ENCODE results near the gene GRK1.

Gene GRK1

DNA sequence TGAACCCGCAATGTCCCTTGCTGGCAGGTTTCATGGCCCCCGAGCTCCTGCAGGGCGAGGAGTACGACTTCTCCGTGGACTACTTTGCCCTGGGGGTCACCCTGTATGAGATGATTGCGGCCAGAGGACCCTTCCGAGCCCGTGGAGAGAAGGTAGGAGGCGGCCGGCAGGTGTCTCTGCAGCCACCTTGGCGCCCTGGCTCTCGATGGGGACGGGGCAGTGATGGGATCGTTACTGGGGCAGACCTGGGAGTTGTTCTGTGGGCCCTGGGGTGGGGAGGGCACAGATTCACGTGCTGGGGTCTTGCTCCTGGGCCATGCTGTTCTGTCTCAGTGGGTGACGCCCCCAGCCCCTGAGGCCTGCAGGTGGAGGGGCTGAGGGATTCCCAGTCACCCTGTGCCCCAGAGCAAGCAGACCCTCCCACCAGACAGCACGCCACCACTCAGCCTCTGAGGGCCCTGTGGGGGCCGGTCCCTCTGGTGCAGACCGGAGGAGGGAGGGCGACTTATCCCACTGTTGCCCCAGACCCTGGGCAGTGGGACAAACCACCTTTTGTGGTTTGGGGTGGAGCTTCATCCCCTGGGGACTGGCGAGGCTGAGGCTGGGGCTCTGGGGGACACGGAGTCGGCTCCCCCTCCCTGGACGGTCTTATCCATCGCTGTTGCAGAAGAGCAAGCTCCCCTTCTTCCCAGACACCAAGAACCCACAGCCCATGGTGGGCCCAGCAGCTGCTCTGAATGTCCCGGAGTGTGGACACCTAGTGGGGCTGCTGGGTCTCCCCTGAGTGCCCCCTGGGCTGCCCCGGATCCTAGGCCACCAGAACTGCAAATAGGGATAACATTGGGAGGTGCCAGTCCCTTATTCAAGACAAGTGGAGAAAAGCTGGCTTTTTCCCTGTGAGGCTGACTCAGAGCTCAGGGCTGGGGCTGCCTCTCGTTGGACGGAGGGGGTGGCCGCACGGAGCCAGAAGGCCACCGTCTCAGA is 64.5 kb downstream of the GRK1 start:
- no peak for DNase-seq

GRCh38 chr13:113732176-113732960 is 65.3 kb downstream of the GRK1 start:
- no peak for DNase-seq

GRCh38 chr13:113732961-113733950 is 66.2 kb downstream of the GRK1 start:
- no peak for DNase-seq

- no peak for DNase-seq
Measured at GRCh38 chr13:113734099-113734825, 67.2 kb downstream of the GRK1 start.

DNA sequence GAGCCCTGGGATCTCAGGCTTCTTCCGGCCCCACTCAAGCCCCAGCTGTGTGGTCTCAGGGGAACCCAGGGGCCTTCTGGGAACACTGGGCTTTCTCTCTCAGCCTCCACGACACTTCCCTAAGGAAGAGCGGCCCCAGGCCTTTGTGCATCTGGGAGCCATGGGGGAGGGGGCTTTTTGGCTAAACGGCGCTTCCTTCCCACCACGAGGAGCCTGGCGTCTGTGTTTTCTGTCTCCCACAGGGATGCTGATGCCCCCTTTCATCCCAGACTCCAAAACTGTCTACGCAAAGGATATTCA is 67.8 kb downstream of the GRK1 start:
- no peak for DNase-seq

GRCh38 chr13:113735194-113735593 is 68.2 kb downstream of the GRK1 start:
- no peak for DNase-seq

- no peak for DNase-seq
Measured at GRCh38 chr13:113735750-113736149, 68.7 kb downstream of the GRK1 start.

- DNase-seq: no peak
Measured at GRCh38 chr13:113736258-113736731, 69.3 kb downstream of the GRK1 start.

DNA sequence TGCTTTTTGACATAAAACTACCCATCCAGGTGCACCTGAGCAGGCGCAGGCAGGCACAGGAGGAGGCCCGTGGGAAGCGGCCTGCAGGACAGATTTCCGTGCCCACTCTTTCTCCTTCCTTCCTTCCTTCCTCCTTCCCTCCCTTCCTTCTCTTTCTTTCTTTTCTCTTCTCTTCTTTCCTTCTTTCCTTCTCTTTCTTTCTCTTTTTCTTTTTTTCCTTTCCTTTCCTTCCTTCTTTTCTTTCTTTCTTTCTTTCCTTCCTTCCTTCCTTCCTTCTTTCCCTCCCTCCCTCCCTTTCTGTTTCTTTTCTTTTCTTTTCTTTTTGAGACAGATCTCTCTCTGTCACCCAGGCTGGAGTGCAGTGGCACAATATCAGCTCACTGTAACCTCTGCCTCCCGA is 70.8 kb downstream of the GRK1 start:
- no peak for DNase-seq

DNA sequence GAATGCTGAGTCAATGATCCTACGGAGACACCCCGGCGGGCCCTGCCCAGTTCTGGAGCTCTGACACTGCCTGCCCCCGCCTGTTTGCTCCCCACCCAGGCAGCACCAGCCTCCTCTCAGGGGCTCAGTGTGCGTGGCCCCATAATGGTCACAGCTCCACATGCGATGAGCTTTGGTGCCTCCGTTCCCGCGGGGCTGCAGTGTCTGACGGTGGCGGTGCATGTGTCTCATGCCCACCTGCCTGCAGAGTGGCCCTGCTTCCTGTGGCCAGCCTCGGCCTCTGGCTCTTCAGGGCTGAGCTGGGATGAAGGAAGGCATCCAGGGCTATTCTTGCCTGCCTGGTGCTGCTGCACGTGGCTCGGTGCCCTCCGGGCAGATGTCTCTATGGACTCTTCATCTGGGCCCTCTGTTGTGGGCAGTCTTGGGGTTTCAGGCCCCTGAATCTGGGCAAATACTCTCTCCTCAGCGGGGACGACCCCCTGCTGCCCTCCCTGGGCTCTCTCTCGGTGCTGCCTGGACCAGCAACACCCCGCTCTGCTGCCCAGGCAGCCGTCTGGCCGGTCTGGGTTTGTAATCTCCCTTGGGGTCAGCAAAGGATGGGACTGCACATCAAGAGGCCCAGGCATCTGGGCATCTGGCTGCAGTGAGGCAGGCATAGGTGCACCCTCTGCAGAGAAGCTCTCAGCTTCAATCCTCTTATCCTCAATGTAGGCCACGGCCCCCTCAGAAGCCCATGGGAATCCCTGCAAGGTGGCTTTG is 72.7 kb downstream of the GRK1 start:
- no peak for DNase-seq

- DNase-seq: no peak
Measured at GRCh38 chr13:113740286-113740556, 73.2 kb downstream of the GRK1 start.

DNA sequence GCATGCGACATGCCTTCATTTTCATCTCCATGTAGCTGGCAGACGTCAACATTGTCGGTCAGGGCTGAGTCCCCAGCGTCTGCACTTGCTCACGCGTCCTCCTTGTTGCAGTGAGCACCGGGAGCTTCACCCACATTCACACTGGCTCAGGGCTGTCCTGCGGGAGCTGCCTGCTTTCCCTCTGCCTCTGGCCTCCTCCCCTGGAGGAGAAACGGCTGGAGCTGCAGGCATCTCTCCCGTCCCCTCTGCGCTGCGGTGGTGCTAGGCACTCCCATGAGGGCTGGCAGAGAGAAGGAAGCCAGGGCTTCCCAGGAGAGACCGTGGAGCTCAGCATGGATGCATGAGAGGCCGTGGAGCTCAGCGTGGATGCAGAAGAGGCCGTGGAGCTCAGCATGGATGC is 73.6 kb downstream of the GRK1 start:
- no peak for DNase-seq

DNA sequence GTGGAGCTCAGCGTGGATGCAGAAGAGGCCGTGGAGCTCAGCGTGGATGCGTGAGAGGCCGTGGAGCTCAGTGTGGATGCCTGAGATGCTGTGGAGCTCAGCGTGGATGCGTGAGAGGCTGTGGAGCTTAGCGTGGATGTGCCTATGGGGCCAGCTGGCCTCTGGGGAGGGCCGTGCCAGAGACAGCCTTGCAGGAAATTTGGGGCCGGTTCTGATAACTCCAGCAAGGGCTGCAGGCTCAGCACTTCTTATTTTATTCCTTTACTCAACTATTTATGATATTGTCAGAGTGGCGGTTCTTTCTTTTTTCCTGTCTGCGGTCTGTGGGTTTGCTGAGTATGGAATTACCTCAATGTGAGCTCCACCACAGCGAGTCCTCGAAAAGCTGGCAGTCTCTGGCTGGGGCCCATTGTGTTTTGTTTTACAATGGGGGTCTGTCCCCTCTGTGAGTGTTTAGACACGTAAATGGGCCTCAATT is 74.2 kb downstream of the GRK1 start:
- DNase-seq: no peak

DNA sequence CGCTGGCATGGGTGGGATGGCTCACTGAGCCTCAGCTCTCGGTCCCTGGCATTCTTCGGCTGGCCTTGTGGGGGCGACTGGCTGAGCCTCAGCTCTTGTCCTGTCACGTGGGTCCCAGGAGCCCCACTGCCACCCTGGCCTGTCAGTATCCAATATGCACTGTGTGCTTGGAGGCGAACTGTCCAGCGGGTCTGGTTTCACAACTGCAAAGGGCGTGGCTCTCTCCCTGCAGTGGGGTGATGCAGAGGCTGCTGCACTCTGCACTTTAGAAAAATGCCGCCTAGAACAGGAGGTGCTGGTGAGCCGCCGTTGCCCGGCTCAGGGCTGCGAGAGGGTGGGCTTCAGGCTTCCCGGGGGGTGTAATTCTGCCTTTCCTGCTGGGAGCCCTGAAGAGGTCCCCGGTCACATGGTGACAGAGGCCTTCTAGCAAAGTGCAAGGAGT is 75.0 kb downstream of the GRK1 start:
- DNase-seq: no peak

DNA sequence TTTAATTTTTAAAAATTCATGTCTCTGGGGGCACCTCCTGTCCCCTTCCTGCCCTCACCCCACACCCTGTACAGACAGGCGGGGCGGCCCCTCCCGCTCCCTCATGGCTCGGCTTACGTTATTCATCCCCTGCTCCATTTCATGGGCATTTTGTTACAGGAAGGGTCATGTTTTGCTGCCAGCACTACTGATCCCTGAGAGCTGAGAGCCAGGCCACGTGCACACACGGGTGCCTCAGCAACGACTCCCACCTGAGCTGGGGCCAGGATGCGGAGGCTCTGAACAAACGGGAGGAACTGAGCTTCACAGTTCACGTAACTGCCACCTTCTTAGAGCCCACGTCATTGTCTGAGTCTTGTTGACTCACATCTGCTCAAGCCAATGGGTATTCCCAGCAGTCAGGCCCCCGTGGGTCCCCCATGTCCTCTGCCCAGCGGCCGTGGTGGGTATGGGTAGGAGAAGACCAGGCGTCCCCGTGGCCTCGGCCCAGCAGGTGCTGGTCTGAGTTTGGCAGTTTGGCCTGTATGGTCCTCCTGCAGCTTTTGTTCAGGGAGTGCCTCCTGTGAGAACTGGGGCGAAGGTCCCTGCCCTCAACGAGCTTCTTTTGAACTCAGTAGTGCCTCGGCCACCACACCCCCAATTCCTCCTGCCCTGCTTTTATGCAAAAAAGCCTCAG is 75.6 kb downstream of the GRK1 start:
- DNase-seq: no peak

GRCh38 chr13:113743366-113744195 is 76.6 kb downstream of the GRK1 start:
- no peak for DNase-seq

- no peak for DNase-seq
Measured at GRCh38 chr13:113744197-113745000, 77.4 kb downstream of the GRK1 start.

DNA sequence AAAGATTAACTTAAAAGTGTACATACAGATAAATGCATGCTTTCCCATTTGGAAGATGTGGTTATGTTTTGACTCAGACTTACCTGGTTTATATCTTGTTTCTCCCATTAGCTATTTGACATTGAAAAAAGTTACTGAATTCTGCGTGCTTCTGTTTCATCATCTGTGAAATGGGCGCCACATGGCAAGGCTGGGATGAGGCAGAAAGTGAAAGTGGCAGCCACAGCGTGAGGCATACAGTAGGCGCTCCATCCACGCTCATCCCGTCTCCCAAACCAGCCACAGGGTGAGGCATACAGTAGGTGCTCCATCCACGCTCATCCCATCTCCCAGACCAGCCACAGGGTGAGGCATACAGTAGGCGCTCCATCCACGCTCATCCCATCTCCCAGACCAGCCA is 78.0 kb downstream of the GRK1 start:
- DNase-seq: no peak
